Caco-2 (cell line): ENCODE measurements around the gene GALNTL6. TPM values are rescaled to one million over a fixed set of nuclear protein-coding genes. Genes with fewer than 3 reads are reported as not detected.

Experiments used
- BruUV-seq: library from RNA; stranded (reverse); fragments of 400-500 nt; replicated peaks from 2 replicates; lab custom pipeline; 2021; lab: Mats Ljungman, UMichigan
- CTCF ChIA-PET: fragments of 300-600 bp; sonication (Branson Sonifier 250); formaldehyde crosslinking; loops from one replicate; lab custom pipeline; 2022; ENCODE audit warnings: antibody characterized with exemption; lab: Charles Lee
- POLR2A ChIA-PET: fragments of 300-600 bp; sonication (Branson Sonifier 250); formaldehyde crosslinking; loops from one replicate; lab custom pipeline; 2022; ENCODE audit warnings: antibody characterized with exemption; lab: Charles Lee
- DNase-seq, 2 experiments: peaks; one replicate each; pipeline versions ENCODE4 v3.0.0 to v3.0.0-alpha.2; 2020 to 2022
- H3K27me3 ChIP-seq: replicated peaks from 2 replicates; pipeline ENCODE4 v1.6.0; 2011; ENCODE audit warnings: low read length; ENCODE audit not compliant: control insufficient read depth, insufficient read depth
- H3K36me3 ChIP-seq: 2 replicates; pipeline ENCODE4 v1.5.1; 2011; ENCODE audit warnings: low read length; ENCODE audit not compliant: control insufficient read depth, insufficient read depth
- H3K4me1 ChIP-seq: fragments of 250-450 bp; sonication (Bioruptor Pico); 2 replicates; pipeline ENCODE4 v1.5.1; 2020; ENCODE audit warnings: mild to moderate bottlenecking
- H3K4me3 ChIP-seq: 2 replicates; pipeline ENCODE4 v1.5.1; 2011; ENCODE audit warnings: low read depth, mild to moderate bottlenecking, control low read depth, low read length
- H3K9me3 ChIP-seq: fragments of 250-450 bp; sonication (Bioruptor Pico); 2 replicates; pipeline ENCODE4 v1.5.1; 2020; ENCODE audit warnings: mild to moderate bottlenecking, moderate library complexity
- H3K27ac Mint-ChIP-seq: one replicate; pipeline ENCODE4 v1.8.0; 2022; ENCODE audit warnings: mixed read lengths; ENCODE audit not compliant: unreplicated experiment
- H3K27me3 Mint-ChIP-seq: one replicate; pipeline ENCODE4 v1.8.0; 2022; ENCODE audit warnings: mixed read lengths; ENCODE audit not compliant: insufficient read depth, unreplicated experiment
- H3K36me3 Mint-ChIP-seq: one replicate; pipeline ENCODE4 v1.8.0; 2022; ENCODE audit warnings: mild to moderate bottlenecking, mixed read lengths; ENCODE audit not compliant: insufficient read depth, unreplicated experiment
- H3K4me1 Mint-ChIP-seq: one replicate; pipeline ENCODE4 v1.8.0; 2022; ENCODE audit warnings: low read depth, mixed read lengths; ENCODE audit not compliant: unreplicated experiment
- H3K4me3 Mint-ChIP-seq: one replicate; pipeline ENCODE4 v1.8.0; 2022; ENCODE audit warnings: mild to moderate bottlenecking, moderate library complexity, mixed read lengths; ENCODE audit not compliant: unreplicated experiment
- H3K9me3 Mint-ChIP-seq: one replicate; pipeline ENCODE4 v1.8.0; 2022; ENCODE audit warnings: mixed read lengths; ENCODE audit not compliant: unreplicated experiment
- intact Hi-C: fragments of 100-400 bp; cut with micrococcal nuclease; formaldehyde crosslinking; loops from one replicate; pipeline ENCODE4 v1.10.0; 2022; ENCODE audit not compliant: unreplicated experiment
- total RNA-seq: library from RNA; stranded (reverse); gene quantifications from 2 replicates; pipeline ENCODE4 v1.2.3, GENCODE V29; 2022
- TF ChIP-seq, protein P1 (sequence below), 2 experiments: fragments of 200-600 bp in 1 of 2; IDR thresholded peaks; 1 replicate in 1 of 2; 2 replicates in 1 of 2; pipeline versions ENCODE4 v1.5.1 to v1.8.0; 2011 to 2022; ENCODE audit warnings: antibody characterized with exemption in 1 of 2, control low read depth in 1 of 2, inconsistent platforms in 1 of 2, low read depth in 1 of 2, low read length in 1 of 2, mild to moderate bottlenecking in 1 of 2, moderate library complexity in 1 of 2; ENCODE audit not compliant: insufficient read depth in 1 of 2, severe bottlenecking in 1 of 2, unreplicated experiment in 1 of 2

The GALNTL6 gene
- total RNA-seq, 1 experiment from 2014 or later: not detected

DNA sequence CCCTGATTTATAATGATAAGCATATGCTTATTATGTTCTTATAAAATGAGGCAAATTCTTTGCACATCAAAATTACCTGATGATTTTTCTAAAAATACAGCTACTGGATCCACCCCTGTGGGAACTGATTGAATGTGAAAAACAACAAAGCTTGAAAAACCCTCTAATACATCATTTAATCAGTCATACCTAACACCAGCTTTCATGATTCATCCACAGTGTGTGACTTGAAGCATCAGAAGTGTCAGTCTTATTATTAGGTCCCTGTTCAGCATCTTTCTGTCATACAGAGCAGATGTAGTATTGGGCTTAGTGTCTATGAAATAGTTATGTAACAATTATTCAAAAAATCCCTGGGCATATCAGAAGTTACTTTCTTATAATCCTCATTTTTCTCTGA lies 684.1 kb downstream of the GALNTL6 start:
- ChIA-PET POLR2A (no interaction called here), CTCF (no interaction called here)
- no peak overlapping the region for H3K4me3 Mint-ChIP-seq
- H3K27me3 Mint-ChIP-seq: no peaks in the 10 kb centered on the region
- no peak for DNase-seq
- no peak overlapping the region for H3K27ac Mint-ChIP-seq
- no TSS peak for BruUV-seq
- no peak overlapping the region for H3K4me3 ChIP-seq
- H3K4me1 ChIP-seq: no peaks in the 10 kb centered on the region
- intact Hi-C loops: no loop called here
- TF ChIP-seq, protein P1, sequence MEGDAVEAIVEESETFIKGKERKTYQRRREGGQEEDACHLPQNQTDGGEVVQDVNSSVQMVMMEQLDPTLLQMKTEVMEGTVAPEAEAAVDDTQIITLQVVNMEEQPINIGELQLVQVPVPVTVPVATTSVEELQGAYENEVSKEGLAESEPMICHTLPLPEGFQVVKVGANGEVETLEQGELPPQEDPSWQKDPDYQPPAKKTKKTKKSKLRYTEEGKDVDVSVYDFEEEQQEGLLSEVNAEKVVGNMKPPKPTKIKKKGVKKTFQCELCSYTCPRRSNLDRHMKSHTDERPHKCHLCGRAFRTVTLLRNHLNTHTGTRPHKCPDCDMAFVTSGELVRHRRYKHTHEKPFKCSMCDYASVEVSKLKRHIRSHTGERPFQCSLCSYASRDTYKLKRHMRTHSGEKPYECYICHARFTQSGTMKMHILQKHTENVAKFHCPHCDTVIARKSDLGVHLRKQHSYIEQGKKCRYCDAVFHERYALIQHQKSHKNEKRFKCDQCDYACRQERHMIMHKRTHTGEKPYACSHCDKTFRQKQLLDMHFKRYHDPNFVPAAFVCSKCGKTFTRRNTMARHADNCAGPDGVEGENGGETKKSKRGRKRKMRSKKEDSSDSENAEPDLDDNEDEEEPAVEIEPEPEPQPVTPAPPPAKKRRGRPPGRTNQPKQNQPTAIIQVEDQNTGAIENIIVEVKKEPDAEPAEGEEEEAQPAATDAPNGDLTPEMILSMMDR (IDR thresholded peaks at IDR 0.05; ENCODE audit: insufficient read depth in 1 of 2, low read depth in 1 of 2, low read length in 1 of 2, severe bottlenecking in 1 of 2, unreplicated experiment in 1 of 2): no peak
- no peaks in the 10 kb centered on the region for H3K27me3 ChIP-seq
- no peaks in the 10 kb centered on the region for H3K4me1 Mint-ChIP-seq
- no peaks in the 10 kb centered on the region for H3K9me3 Mint-ChIP-seq
- no peaks in the 10 kb centered on the region for H3K9me3 ChIP-seq
- H3K36me3 ChIP-seq: no peaks in the 10 kb centered on the region
- no peaks in the 10 kb centered on the region for H3K36me3 Mint-ChIP-seq

DNA sequence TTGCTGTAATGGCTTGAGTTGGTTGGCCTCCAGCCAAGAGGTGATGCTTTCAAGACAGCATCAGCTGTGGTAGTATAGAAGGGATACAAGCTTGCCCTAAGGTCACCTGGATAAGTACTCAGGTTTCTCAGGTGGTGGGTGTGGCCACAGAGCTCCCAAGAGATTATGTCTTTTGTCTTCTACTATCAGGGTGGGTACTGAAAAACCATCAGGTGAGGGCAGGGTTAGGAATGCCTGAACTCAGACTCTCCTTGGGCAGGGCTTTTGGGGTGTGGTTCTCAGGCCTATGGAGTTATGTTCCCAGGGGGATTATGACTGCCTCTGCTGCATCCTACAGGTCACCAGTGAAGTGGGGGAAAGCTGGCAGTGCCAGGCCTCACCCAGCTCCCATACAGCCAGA lies 700.8 kb downstream of the GALNTL6 start:
- ChIA-PET POLR2A (no interaction called here), CTCF (no interaction called here)
- no TSS peak for BruUV-seq
- Mint-ChIP-seq H3K4me1 (no peaks in the 10 kb centered on the region), H3K36me3 (no peaks in the 10 kb centered on the region), H3K27ac (no peak overlapping the region), H3K9me3 (no peaks in the 10 kb centered on the region), H3K4me3 (no peak overlapping the region), H3K27me3 (no peaks in the 10 kb centered on the region)
- no peak for DNase-seq
- H3K4me3 ChIP-seq: no peak overlapping the region
- TF ChIP-seq, protein P1 (IDR thresholded peaks at IDR 0.05; ENCODE audit: insufficient read depth in 1 of 2, low read depth in 1 of 2, low read length in 1 of 2, severe bottlenecking in 1 of 2, unreplicated experiment in 1 of 2): no peak
- no peaks in the 10 kb centered on the region for H3K4me1 ChIP-seq
- no peaks in the 10 kb centered on the region for H3K36me3 ChIP-seq
- no peaks in the 10 kb centered on the region for H3K9me3 ChIP-seq
- no peaks in the 10 kb centered on the region for H3K27me3 ChIP-seq
- intact Hi-C loops: no loop called here

DNA sequence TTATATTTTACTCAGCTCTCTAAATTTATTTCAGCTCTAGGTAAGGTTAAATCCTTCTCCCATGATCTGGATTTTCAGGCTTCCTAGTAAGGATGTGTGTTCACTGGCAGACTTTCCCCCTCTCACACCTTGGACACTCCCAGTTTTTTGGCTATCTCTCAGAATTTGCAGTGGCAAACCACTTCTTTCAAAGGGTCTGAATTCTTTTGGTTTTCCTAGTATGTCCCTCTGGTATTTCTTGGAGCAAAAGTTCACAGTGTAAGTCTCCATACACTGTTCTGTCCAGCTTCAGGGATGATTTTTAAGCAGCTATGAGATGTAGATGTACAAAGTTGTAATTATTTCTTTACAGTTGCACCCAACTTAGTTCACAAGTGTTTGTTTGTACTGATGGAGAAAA lies 701.6 kb downstream of the GALNTL6 start:
- ChIA-PET CTCF (no interaction called here), POLR2A (no interaction called here)
- TF ChIP-seq, protein P1 (IDR thresholded peaks at IDR 0.05; ENCODE audit: insufficient read depth in 1 of 2, low read depth in 1 of 2, low read length in 1 of 2, severe bottlenecking in 1 of 2, unreplicated experiment in 1 of 2): no peak
- no peak overlapping the region for H3K4me3 ChIP-seq
- intact Hi-C loops: no loop called here
- H3K27ac Mint-ChIP-seq: no peak overlapping the region
- no peaks in the 10 kb centered on the region for H3K9me3 ChIP-seq
- no peaks in the 10 kb centered on the region for H3K27me3 ChIP-seq
- no TSS peak for BruUV-seq
- no peaks in the 10 kb centered on the region for H3K4me1 ChIP-seq
- H3K4me1 Mint-ChIP-seq: no peaks in the 10 kb centered on the region
- H3K36me3 ChIP-seq: no peaks in the 10 kb centered on the region
- H3K9me3 Mint-ChIP-seq: no peaks in the 10 kb centered on the region
- no peak overlapping the region for H3K4me3 Mint-ChIP-seq
- no peaks in the 10 kb centered on the region for H3K36me3 Mint-ChIP-seq
- no peak for DNase-seq
- no peaks in the 10 kb centered on the region for H3K27me3 Mint-ChIP-seq
